Hematopoietic multipotent progenitor cell treated with erythropoietin and hydrocortisone succinate and interleukin-3 and kit ligand, for 6 days (in vitro differentiated cells): ENCODE results near the gene NOC2L.

Source experiments
- DNase-seq: peaks from one replicate; pipeline ENCODE4 v3.0.0-alpha.2; 2015

NOC2L gene

GRCh38 chr1:913491-914130 lies 45.4 kb downstream of the NOC2L start:
- DNase-seq = no peak

DNA sequence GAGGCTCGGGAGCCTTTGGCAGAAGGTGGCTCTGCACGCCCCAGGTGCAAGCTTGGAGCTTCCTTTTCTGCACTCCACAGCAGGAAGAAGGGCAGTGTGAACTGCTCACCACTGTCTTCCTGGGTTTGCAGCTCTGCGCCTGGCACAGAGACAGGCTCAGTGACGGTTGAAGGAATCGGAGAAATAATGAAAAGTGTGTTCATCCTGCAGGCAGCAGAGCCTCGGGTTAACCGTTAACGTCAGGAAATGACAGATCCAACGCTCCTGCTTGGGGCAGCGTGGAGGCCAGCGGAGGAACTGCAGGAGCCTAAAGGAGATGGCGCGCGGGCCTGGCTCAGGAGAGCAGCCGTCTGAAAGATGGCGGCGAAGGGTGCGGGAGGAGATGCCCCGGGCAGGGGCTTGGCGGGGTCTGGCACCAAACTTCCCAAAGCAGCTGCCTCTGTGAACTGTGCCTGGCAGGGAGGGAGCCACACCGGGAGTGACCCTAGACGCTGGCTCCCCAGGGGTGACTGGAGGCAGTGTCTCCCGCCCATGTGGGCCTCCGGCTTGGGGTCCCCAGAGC lies 46.2 kb downstream of the NOC2L start:
- DNase-seq = peak; percentile 56

GRCh38 chr1:911875-912739 lies 46.9 kb downstream of the NOC2L start:
- no peak for DNase-seq

- peak; percentile 77 for DNase-seq
These were observed 48.0 kb downstream of the NOC2L start for GRCh38 chr1:910881-911721.

DNA sequence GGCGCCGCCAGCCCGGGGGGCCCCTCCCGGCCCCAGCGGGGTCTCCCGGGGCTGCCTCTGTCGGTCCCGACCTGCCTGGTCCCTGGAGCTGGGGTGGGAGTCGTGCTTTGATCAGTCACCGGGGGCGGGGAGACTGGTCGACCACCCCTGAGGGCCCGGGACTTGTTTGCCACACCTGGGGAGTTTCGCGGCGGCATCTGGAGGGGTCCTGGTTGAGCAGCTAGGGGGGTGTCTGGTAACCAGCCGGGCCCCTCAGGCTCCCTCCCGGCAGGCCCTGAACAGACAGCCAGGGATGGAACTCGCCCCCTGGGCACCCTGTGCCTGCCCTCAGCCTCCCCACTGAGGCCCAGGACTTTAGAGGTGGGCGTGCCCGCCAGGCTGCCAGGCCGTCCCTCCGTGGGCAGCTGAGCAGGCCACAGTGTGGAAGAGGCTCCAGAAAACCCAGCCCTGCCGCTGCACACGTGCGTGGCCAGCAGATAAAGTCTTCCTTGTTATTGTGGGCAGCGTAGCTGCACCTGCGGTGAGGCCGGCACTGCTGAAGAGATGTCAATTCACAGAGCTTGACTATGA lies 48.7 kb downstream of the NOC2L start:
- peak; percentile 1 for DNase-seq

- DNase-seq = peak; percentile 0
These were observed 49.2 kb downstream of the NOC2L start for GRCh38 chr1:909861-910310.

GRCh38 chr1:908661-909060 lies 50.4 kb downstream of the NOC2L start:
- no peak for DNase-seq

DNA sequence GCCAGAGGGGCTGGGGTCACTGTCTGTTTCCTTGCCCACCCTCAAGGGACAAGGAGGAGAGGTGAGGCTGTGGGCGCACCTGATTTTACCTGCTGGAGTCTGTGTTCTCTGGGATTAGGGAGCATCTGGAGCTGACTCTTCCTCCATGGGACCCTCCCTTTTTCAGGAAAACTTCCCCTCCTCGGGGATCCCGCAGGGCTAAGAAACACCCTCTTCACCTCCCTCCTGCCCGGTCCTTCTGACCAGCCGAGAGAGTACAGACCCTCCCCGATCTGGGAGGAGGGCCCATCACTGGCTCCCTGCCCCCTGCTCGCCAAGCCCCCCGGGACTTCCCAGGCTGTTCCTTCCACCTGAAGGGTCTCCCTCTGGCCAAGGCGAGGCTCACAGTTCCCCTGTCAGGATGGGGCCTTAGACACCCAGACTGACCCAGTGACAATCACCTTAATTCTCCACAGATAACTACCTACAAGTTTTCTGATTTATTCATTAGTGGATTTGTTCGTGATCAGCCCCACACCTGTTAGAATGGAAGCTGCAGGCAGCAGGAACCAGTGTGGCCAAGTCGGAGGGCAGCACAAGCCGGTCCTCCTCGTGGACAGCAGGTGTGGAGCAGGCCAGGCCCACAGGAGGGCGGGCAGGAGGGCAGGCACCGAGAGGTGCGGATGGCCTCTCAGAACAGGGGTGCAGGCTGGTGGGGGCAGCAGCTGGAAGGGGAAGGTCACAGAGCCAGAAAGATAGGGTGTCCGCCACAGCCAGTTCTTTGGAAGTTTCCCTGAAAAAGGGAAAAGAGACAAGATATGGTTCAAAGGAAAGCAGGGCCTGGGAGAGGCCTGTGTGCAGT lies 51.2 kb downstream of the NOC2L start:
- DNase-seq = no peak

- peak; percentile 86 for DNase-seq
These were observed 52.2 kb downstream of the NOC2L start for GRCh38 chr1:906600-907420.

- DNase-seq = no peak
These were observed 53.1 kb downstream of the NOC2L start for GRCh38 chr1:905811-906599.

GRCh38 chr1:905071-905749 lies 53.8 kb downstream of the NOC2L start:
- DNase-seq = peak; percentile 32

DNA sequence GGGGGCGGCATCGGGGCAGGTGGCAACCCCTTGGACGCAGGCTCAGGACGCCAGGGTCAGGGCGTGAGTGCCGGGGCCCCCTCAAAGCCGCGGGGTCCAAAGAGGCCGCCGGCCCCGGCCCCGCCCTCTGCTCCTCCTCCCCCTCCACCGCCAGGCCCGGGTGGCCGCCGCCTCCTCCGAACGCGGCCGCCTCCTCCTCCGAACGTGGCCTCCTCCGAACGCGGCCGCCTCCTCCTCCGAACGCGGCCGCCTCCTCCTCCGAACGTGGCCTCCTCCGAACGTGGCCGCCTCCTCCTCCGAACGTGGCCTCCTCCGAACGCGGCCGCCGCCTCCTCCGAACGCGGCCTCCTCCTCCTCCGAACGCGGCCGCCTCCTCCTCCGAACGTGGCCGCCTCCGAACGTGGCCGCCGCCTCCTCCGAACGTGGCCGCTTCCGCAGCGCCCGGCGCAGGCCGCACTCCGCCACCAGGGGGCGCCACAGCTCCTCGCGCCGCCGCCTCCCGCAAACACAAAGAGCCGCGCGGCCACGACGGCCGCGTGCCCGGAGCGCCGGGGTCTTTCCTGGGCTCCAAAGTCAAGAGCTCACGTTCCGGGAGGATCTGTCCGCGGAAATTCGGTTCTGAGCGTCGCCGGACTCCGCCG lies 54.6 kb downstream of the NOC2L start:
- peak; percentile 77 for DNase-seq

GRCh38 chr1:903721-904271 lies 55.3 kb downstream of the NOC2L start:
- DNase-seq = no peak

DNA sequence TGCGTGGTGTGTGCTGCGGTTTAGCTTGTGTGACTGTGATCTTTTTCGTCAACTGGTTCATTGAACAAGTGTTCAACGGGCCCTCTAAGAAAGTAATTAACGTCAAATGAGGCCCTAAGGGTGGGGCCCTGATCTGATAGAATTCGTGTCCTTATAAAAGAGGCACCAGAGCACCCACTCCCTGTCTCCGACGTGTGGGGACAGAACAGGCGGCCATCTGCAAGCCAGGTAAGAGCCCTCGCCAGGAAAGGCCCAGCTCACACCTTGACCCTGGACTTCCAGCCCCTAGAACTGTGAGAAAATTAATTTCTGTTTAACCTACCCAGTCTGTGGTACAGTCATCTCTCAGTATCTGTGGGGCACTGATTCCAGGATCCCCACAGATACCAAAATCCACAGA lies 55.8 kb downstream of the NOC2L start:
- no peak for DNase-seq

GRCh38 chr1:902802-903201 lies 56.3 kb downstream of the NOC2L start:
- DNase-seq = no peak

GRCh38 chr1:901108-901859 lies 57.8 kb downstream of the NOC2L start:
- DNase-seq = no peak

DNA sequence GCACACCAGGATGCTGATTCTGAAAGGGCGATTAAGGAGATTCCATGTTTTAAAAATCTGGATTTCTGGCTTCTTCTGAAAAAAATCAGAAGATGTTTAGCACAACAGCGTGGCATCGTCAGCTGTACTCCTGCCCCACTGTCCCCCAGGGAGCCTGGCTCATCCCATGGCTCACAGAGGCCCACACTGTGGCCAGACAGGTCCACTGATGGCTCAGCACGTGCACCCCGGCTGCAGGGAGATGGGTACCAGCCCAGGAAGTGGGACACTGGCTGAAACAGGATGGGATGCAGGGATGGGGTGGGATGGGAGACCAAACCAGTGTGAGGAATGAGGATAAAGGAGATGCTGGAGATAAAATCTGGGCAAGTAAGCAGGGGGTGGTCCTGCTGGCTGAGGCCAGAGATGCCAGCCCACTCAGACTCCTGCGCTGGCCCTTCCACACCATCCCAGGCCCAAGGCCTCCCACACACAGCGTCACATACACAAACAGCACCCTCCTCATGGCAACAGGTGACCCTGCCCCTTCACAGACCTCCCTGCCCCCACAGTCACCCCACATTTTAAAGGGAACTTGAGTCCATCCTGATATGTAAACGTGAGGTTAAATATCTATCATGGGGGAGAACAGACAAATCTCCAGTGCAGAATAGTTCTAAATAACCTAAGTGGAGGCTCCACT lies 59.3 kb downstream of the NOC2L start:
- no peak for DNase-seq
